ENCODE results near the gene NEXN. TPM values are rescaled to one million over a fixed set of nuclear protein-coding genes. Genes with fewer than 3 reads are reported as not detected.

Gene NEXN
- polyA plus RNA-seq, 1 of the 3 experiments (the other 2 are of a cell fraction): 3.6 TPM

DNA sequence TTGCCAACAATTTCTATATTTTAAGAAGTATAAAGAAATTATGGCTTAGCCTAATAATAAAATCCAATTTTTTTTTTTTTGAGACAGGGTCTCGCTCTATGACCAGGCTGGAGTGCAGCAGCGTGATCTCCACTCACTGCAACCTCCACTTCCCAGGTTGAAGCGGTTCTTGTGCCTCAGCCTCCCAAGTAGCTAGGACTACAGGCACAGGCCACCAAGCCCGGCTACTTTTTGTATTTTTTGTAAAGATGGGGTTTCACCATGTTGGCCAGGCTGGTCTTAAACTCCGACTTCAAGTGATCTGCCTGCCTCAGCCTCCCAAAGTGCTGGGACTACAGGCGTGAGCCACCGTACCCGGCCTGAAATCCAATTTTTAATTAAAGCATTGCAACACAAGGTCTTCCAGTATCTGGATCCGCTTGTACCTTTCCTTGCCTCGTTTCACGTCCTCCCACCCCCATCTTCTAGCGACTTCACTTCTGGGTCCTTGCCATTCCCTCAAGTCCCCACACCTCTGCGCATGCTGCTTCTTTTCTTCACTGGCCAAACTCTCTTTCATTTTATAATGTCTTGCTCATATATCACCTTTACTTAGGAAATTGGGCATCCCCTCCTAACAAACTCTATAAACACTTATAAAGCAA, 88.1 kb downstream of the NEXN start:
- no peaks in the 10 kb centered on the region for H3K9me3 ChIP-seq
- H3K4me1 ChIP-seq (ENCODE audit: control insufficient read depth in 1 of 2, insufficient read depth in 2 of 2, low read depth in 1 of 2, low read length in 1 of 2): peaks cover 9 to 18% of the 10 kb centered on the region in 2 experiments
- peak overlapping the region; percentile 100; the same call in 1 of the 2 replicates for H3K9ac ChIP-seq
- no peaks in the 10 kb centered on the region for H3K9me2 ChIP-seq
- H3F3A ChIP-seq (replicated peaks; ENCODE audit: insufficient read depth): peaks cover 27% of the 10 kb centered on the region
- TF ChIP-seq RXRA (IDR thresholded peaks at IDR 0.05; ENCODE audit: borderline replicate concordance, low read depth): no peak
- TF ChIP-seq, protein P1, sequence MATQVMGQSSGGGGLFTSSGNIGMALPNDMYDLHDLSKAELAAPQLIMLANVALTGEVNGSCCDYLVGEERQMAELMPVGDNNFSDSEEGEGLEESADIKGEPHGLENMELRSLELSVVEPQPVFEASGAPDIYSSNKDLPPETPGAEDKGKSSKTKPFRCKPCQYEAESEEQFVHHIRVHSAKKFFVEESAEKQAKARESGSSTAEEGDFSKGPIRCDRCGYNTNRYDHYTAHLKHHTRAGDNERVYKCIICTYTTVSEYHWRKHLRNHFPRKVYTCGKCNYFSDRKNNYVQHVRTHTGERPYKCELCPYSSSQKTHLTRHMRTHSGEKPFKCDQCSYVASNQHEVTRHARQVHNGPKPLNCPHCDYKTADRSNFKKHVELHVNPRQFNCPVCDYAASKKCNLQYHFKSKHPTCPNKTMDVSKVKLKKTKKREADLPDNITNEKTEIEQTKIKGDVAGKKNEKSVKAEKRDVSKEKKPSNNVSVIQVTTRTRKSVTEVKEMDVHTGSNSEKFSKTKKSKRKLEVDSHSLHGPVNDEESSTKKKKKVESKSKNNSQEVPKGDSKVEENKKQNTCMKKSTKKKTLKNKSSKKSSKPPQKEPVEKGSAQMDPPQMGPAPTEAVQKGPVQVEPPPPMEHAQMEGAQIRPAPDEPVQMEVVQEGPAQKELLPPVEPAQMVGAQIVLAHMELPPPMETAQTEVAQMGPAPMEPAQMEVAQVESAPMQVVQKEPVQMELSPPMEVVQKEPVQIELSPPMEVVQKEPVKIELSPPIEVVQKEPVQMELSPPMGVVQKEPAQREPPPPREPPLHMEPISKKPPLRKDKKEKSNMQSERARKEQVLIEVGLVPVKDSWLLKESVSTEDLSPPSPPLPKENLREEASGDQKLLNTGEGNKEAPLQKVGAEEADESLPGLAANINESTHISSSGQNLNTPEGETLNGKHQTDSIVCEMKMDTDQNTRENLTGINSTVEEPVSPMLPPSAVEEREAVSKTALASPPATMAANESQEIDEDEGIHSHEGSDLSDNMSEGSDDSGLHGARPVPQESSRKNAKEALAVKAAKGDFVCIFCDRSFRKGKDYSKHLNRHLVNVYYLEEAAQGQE (IDR thresholded peaks at IDR 0.05; ENCODE audit: low read depth, low read length): no peak
- no peak for TF ChIP-seq MEF2A (IDR thresholded peaks at IDR 0.05; ENCODE audit: borderline replicate concordance, low read depth)
- TF ChIP-seq MXI1 (IDR thresholded peaks at IDR 0.05; ENCODE audit: low read depth, low read length): no peak
- TF ChIP-seq, protein P2, sequence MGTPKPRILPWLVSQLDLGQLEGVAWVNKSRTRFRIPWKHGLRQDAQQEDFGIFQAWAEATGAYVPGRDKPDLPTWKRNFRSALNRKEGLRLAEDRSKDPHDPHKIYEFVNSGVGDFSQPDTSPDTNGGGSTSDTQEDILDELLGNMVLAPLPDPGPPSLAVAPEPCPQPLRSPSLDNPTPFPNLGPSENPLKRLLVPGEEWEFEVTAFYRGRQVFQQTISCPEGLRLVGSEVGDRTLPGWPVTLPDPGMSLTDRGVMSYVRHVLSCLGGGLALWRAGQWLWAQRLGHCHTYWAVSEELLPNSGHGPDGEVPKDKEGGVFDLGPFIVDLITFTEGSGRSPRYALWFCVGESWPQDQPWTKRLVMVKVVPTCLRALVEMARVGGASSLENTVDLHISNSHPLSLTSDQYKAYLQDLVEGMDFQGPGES (IDR thresholded peaks at IDR 0.05; ENCODE audit: low read depth, low read length): no peak
- no peak for DNase-seq
- H3K27me3 ChIP-seq (ENCODE audit: insufficient read depth): no peaks in the 10 kb centered on the region
- H3K36me3 ChIP-seq (replicated peaks in 1 of 2; ENCODE audit: control insufficient read depth in 1 of 2, insufficient read depth in 2 of 2, low read length in 1 of 2): peaks cover 7 to 50% of the 10 kb centered on the region in 2 experiments
- WGBS (ENCODE audit: low lambda C conversion rate): 54% methylated on average over 13 of the region's 13 CpGs
- peak overlapping the region; percentile 88 to 91 for H3K4me3 ChIP-seq (ENCODE audit: low read depth in 2 of 2, low read length in 1 of 2)
- POLR2A ChIA-PET: interaction anchor here (0.6 kb wide), 2 partner anchors 308 to 638 kb away, joined by 3 to 5 read pairs; no protein-coding TSS in a partner anchor
- H3K79me2 ChIP-seq (ENCODE audit: insufficient read depth): peaks cover 95% of the 10 kb centered on the region
- CTCF ChIA-PET: interaction anchor here (0.7 to 1.3 kb wide), 3 partner anchors 10 to 122 kb away, joined by 3 to 4 read pairs (median 3); no protein-coding TSS in a partner anchor
- peak overlapping the region in 1 of 2 experiments; percentile 99; a peak in 2 of 4 replicates for H3K27ac ChIP-seq (ENCODE audit: low read depth in 2 of 2, low read length in 1 of 2)
- peaks cover 65% of the 10 kb centered on the region for H4K20me1 ChIP-seq (ENCODE audit: insufficient read depth)
- H3K4me2 ChIP-seq: peak overlapping the region; percentile 87
- H2AFZ ChIP-seq (ENCODE audit: low read depth): no peak overlapping the region

DNA sequence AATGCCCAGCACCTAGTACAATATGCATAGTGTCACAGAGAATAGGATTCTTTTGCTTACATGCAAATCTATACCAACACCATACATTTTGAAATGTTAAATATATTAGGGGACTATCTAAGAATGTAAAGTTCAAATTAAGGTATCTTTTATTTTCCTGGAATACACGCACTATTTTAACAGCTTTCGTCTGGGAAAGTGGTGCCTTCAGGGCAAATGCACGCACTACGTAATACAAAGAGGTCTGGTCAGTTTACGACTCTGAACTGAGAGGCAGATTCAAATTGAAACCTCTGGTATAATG, 89.5 kb downstream of the NEXN start:
- Histone ChIP-seq H3F3A (replicated peaks; ENCODE audit: insufficient read depth) (peaks cover 22% of the 10 kb centered on the region), H3K79me2 (ENCODE audit: insufficient read depth) (peaks cover 95% of the 10 kb centered on the region), H3K36me3 (replicated peaks in 1 of 2; ENCODE audit: control insufficient read depth in 1 of 2, insufficient read depth in 2 of 2, low read length in 1 of 2) (peaks cover 11 to 45% of the 10 kb centered on the region in 2 experiments), H3K9me3 (no peaks in the 10 kb centered on the region), H2AFZ (ENCODE audit: low read depth) (no peak overlapping the region), H3K9me2 (no peaks in the 10 kb centered on the region), H3K4me2 (peak overlapping the region; percentile 87), H3K9ac (peak overlapping the region; percentile 100), H3K27me3 (ENCODE audit: insufficient read depth) (no peaks in the 10 kb centered on the region), H3K27ac (ENCODE audit: low read depth in 2 of 2, low read length in 1 of 2) (peak overlapping the region; percentile 96 to 99), H4K20me1 (ENCODE audit: insufficient read depth) (peaks cover 51% of the 10 kb centered on the region), H3K4me1 (ENCODE audit: control insufficient read depth in 1 of 2, insufficient read depth in 2 of 2, low read depth in 1 of 2, low read length in 1 of 2) (peaks cover 9 to 15% of the 10 kb centered on the region in 2 experiments), H3K4me3 (ENCODE audit: low read depth in 2 of 2, low read length in 1 of 2) (peak overlapping the region; percentile 88 to 91)
- no peak for DNase-seq
- WGBS (ENCODE audit: low lambda C conversion rate): 1% methylated on average over 5 of the region's 5 CpGs
- ChIA-PET POLR2A (interaction anchor here (1.0 to 1.9 kb wide), 4 partner anchors 17 to 438 kb away, joined by 3 to 26 read pairs (median 5); partner anchors contain the start of gene DNAJB4), CTCF (interaction anchor here (1.3 kb wide), 1 partner anchor 12 kb away, joined by 3 read pairs; no protein-coding TSS in a partner anchor)
- TF ChIP-seq SMC3 (IDR thresholded peaks at IDR 0.05; ENCODE audit: low read depth, low read length) (no peak), RFX5 (IDR thresholded peaks at IDR 0.05; ENCODE audit: low read length) (no peak), FOXM1 (IDR thresholded peaks at IDR 0.05; ENCODE audit: low read depth) (no peak), SIN3A (IDR thresholded peaks at IDR 0.05; ENCODE audit: borderline replicate concordance, low read depth, low read length) (no peak), RAD21 (IDR thresholded peaks at IDR 0.05; ENCODE audit: low read length) (no peak), GABPA (IDR thresholded peaks at IDR 0.05; ENCODE audit: low read depth) (no peak), RCOR1 (IDR thresholded peaks at IDR 0.05; ENCODE audit: low read length) (0 out of 2 replicates have a peak, but pooled peaks have one; percentile 29), TAF1 (IDR thresholded peaks at IDR 0.05; ENCODE audit: borderline replicate concordance, low read depth, low read length) (peak; percentile 89; the same call in 1 of the 2 replicates), ELF1 (IDR thresholded peaks at IDR 0.05) (no peak), TCF12 (IDR thresholded peaks at IDR 0.05) (no peak)
- TF ChIP-seq, protein P3, sequence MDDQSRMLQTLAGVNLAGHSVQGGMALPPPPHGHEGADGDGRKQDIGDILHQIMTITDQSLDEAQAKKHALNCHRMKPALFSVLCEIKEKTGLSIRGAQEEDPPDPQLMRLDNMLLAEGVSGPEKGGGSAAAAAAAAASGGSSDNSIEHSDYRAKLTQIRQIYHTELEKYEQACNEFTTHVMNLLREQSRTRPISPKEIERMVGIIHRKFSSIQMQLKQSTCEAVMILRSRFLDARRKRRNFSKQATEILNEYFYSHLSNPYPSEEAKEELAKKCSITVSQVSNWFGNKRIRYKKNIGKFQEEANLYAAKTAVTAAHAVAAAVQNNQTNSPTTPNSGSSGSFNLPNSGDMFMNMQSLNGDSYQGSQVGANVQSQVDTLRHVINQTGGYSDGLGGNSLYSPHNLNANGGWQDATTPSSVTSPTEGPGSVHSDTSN (IDR thresholded peaks at IDR 0.05): no peak
- TF ChIP-seq, protein P4, sequence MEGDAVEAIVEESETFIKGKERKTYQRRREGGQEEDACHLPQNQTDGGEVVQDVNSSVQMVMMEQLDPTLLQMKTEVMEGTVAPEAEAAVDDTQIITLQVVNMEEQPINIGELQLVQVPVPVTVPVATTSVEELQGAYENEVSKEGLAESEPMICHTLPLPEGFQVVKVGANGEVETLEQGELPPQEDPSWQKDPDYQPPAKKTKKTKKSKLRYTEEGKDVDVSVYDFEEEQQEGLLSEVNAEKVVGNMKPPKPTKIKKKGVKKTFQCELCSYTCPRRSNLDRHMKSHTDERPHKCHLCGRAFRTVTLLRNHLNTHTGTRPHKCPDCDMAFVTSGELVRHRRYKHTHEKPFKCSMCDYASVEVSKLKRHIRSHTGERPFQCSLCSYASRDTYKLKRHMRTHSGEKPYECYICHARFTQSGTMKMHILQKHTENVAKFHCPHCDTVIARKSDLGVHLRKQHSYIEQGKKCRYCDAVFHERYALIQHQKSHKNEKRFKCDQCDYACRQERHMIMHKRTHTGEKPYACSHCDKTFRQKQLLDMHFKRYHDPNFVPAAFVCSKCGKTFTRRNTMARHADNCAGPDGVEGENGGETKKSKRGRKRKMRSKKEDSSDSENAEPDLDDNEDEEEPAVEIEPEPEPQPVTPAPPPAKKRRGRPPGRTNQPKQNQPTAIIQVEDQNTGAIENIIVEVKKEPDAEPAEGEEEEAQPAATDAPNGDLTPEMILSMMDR (IDR thresholded peaks at IDR 0.05): no peak
- TF ChIP-seq, protein P5, sequence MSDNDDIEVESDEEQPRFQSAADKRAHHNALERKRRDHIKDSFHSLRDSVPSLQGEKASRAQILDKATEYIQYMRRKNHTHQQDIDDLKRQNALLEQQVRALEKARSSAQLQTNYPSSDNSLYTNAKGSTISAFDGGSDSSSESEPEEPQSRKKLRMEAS (IDR thresholded peaks at IDR 0.05; ENCODE audit: low read depth): no peak
- TF ChIP-seq, protein P6, sequence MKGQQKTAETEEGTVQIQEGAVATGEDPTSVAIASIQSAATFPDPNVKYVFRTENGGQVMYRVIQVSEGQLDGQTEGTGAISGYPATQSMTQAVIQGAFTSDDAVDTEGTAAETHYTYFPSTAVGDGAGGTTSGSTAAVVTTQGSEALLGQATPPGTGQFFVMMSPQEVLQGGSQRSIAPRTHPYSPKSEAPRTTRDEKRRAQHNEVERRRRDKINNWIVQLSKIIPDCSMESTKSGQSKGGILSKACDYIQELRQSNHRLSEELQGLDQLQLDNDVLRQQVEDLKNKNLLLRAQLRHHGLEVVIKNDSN (IDR thresholded peaks at IDR 0.05; ENCODE audit: borderline replicate concordance, low read depth): no peak
